MV-4-11 (cell line): ENCODE data around the gene KCNJ11.

Source experiments
- DNase-seq: peaks from one replicate; lab custom pipeline; 2025; lab: John Stamatoyannopoulos, UW

The KCNJ11 gene

GRCh38 chr11:17391493-17392355 is 3.3 kb upstream of the KCNJ11 start:
- DNase-seq: no peak

DNA sequence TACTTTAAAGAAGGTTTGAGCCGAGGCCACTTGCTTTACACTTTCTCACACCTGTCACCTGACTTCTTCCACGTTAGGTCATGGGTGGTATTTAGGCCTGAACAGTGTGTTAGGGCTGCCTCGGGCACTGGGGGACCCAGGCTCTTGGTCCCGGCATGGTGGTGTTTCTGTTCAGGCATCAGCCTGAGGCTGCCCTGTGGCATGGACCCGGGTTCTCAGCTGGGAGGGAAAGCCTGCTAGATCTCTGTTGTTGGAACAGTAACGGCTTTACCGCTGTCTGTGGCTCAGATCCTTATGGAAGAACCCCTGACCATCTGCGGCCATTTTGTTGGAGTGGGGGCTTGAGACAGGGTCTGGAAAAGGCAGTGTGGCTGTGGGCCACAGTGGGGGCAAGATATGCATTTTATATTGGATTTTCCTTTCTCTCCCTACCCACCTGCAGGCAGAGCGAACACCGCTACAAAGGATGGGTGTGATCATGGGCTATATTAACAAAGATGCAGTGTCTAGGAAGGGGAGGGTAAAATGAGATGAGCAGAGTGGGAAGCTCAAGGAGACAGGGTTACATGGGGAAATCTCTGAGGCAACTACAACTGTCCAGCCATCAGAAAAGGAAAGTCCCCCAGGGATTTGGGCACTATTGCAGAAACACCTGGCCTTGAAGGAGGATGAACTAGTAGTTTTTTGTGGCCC is 1.6 kb upstream of the KCNJ11 start:
- no peak for DNase-seq

- peak; percentile 29 for DNase-seq
These were observed 925 bp upstream of the KCNJ11 start for GRCh38 chr11:17389211-17389956.

DNA sequence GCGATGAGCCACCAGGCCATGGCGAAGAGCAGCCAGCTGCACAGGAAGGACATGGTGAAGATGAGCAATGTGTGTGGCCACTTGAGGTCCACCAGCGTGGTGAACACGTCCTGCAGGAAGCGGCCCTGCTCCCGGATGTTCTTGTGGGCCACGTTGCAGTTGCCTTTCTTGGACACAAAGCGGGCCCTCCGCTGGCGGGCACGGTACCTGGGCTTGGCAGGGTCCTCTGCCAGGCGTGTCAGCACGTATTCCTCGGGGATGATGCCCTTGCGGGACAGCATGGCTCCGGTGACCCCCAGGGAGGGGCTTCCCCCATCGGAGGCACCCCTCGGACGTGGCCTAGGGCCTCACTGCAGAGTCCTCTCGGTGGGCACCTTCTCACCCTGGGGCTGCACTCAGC is 648 bp downstream of the KCNJ11 start:
- peak; percentile 25 for DNase-seq

GRCh38 chr11:17387254-17387653 is 1.2 kb downstream of the KCNJ11 start:
- DNase-seq: no peak

GRCh38 chr11:17386331-17387084 is 2.0 kb downstream of the KCNJ11 start:
- DNase-seq: peak; percentile 63

DNA sequence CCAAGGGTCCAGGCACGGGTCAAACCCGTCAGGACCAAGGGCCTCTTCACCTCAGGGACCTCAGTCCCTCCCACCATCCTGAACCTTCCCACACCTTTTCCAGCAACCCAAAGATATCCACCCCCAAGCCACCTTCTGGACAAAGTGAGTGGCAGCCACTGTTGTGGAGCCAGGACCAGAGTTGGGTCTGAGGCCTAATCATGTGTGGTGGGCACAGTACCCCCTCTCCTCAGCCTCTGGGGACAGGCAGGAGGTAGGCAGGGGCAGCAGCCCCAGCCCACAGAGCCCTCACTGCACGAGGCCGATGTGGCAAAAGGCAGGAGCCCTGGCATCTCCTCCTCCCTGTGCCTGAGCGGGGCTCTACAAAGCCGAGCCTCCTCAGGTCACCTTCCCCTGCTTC is 2.5 kb downstream of the KCNJ11 start:
- DNase-seq: no peak

- no peak for DNase-seq
These were observed 3.0 kb downstream of the KCNJ11 start for GRCh38 chr11:17385492-17385891.

DNA sequence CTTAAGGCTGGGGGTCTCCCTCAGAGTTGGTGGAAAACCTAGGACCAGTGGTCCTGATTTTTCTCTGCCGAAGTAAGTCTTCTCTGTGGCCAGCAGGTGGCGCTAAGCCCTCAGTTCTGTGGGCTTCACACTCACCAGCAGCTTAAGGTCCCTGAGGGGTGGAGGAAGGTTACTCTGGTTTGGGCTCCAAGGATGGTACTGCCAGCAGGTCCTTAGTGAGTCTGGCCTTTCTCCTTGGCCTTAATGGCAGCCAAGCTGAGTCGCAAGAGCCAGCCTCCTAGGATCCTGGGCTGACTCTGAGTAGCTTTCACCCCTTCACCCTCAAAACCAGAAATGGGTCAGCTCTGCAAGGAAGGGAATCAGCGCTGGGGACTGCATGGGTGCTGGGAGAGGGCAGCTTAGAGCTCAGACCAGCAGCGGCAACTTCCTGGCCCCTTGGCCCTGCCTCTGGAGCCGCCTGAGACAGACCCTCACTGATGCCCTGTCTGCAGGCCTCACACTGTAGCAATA is 4.4 kb downstream of the KCNJ11 start:
- DNase-seq: peak; percentile 66

- peak; percentile 74 for DNase-seq
These were observed 5.0 kb downstream of the KCNJ11 start for GRCh38 chr11:17383461-17383860.

- DNase-seq: no peak
These were observed 6.3 kb downstream of the KCNJ11 start for GRCh38 chr11:17382046-17382728.

DNA sequence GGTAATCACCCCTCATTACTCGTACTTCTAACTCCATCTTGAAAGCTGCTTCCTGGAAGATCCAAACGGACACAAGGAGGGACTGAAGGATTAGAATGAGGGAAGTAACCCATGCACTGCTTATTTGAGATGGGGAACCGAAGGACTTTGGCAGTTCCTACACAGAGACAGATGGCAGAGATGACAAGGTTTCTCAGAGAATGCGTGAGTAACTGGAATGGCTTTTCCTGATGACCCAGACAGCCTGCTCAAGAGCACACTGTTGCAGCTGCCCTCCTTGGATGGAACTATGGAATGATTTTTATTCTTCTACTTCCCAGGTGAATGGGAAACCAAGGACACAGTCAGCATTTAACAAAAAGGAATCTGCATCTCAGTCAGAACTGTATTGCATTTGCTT is 7.3 kb downstream of the KCNJ11 start:
- no peak for DNase-seq

DNA sequence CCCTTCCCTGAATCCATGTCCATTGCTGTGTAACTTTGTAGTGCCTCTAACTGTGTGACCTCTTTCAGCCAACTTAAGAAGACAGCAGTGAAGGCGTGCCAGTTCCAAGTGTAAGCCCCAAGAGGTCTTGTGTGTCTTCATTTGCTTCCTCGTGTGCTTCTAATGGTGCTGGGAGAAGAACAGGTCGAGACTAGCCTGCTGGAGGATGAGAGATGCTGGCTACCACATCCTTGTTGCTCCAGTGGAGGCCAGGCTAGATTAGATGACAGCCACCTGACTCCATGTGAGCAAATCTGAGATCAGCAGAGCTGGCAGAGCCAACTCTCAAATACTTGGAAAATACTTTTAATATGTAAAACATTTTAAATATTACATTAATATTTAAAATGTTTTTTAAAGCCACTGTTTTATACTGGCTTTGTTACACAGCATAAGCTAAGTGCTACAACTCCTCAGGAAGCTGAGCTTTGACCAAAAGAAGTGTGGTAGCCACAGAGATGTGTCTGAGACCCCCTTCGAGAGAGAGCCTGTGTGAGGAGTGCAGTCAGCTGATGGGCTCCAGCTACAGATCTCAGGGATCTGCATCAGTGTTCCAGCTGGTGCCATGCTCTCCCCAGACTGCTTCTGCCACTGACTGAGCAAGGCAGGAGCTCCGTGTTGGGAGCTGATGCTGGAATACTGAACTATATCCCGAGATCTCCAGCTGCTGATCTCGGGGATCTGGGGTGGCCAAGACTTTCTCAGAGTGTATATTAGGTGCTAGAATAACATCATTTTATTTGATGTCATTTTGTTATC is 8.9 kb downstream of the KCNJ11 start:
- no peak for DNase-seq

DNA sequence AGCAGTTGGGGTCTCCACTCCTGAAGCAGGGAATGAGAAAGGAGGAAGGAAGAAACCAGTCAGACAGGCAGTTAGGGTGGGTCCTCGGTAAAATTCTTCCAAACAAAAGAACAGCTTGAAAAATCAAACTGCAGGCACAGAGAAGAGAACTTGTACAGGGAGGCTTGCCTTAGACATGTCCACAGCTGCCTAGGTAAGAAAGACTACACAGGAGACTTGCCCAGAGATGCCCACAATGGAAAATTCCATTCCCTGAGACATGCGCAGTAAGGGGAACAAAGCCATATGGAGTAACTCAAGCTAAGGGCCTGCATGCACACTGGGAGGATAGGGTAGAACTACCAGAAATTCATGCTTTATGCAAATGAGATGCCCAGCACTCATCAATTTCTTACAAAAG is 9.8 kb downstream of the KCNJ11 start:
- DNase-seq: no peak

DNA sequence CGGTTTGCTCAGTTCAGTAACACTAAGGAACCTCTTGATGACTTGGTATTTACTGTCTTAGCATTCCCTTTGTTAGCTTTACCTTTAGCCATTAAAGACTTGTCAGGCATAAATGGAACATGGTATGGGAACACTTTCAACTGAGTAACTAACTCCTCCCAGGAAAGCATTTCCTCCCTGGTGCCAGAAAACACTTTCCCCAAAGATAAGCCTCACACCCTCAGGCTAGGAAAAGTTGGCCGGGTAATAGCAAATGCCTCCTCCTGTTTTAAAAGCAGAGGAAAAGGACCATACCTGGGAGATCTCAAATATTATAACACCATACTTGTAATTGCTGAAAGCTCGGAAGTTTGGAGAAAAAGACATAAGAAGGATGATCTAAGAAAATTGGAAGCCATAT is 12.0 kb downstream of the KCNJ11 start:
- no peak for DNase-seq

DNA sequence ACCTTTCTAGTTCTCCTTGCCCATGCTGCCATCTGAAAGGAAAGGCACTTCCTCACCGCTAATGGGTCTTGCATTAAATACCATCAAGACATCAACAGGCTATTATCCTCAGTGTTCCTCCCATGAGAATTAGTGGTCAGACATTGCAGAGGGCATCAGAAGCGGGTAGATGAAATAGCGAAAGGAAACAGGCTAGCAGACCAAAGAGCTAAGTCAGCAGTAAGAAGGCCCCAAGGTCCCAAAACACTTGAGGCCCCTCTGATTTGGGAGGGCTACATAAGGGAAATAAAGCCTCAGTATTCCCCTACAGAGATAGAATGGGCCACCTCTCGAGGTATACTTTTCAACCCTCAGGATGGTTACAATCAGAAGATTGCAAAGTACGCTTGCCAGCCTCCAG is 12.9 kb downstream of the KCNJ11 start:
- DNase-seq: no peak

DNA sequence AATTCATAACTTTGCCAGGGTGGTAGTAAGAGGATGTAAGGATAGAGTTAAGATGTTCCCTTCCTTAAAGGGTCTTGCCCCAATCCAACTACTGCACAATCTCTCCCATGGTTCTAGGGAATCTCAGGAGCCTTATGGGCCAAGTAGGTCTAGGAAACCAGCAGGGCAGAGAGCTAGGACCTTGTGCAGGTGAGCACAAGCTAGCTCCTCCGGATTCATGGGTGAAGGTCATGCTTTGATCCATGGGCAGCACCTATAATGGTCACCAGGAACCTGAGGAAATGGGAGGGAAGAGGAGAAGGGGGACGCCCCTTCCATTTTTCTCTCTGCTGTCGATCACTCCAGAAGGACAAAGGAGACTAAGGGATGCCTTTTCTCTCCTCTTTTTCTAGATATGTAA is 16.8 kb downstream of the KCNJ11 start:
- DNase-seq: no peak

DNA sequence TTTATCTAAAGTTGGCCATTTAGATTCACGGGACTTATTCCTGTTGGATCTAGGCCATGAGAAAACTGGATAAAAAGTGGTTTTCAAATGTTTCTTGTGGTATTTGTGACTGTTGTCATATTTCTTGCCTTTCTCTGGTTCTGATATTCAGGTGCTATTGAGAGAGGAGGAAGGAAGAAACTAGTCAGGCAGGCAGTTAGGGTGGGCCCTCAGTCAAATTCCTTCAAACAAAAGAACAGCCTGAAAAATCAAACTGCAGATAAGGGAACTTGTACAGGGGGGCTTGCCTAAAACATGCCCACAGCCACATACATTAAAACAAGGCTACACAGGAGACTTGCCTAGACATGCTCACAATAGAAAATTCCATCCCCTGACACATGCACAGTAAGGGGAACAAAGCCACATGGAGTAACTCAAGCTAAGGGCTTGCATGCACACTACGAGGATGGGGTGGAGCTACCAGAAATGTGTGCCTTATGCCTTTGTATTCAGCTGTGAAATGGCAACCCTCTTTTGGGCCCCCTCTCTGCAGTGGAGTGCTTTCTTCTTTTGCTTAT is 18.7 kb downstream of the KCNJ11 start:
- DNase-seq: no peak

DNA sequence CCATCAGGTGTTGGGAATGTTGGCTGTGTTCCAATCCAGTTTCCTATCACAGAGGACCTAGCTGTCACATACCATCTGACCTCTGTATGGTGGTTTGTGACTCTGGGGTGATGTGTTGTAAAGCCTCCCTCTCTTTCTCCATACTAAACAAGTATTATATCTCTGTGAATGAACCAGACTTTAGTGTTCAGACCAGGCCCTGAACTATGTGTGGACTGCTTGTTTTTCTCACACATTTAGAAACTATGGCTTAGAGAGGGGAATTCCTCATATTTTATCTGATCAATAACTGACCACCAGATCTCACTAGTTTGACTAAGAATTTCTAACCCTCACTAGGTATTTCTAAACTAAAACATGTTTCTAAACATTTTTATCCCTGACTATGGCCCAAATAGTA is 19.4 kb downstream of the KCNJ11 start:
- DNase-seq: no peak

DNA sequence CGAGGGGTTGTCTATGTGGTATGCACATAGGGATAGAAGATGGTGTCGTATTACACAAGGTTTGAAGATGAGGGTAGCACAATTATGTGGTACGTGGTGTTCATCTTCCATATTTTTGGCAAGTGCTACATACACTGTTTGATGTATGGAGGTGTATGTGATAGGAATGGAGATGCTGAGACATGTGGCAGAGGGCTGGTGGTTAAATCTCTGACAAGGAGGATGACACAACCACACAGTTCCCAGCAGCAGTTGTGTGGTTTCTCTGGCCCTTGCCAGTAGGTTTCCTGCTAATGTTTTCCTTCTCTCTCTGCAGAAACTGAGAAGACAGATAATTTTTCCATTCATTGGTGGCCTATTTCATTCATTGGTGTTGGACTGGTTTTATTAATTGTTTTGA is 19.9 kb downstream of the KCNJ11 start:
- no peak for DNase-seq
